ENCODE measurements around the gene OR5A1.
"Not testable (repeated sequence)": the region's sequence is repeated elsewhere in the genome, so short reads cannot be mapped to it uniquely, and the experiment has no call there.

Gene OR5A1

GRCh38 chr11:59436169-59436568, at the start of gene OR5A1:
OR5A1 (plus strand) TSS chr11:59436469; CDS start chr11:59443169, 6,700 bp downstream.
- no peak for DNase-seq

- no peak for DNase-seq
These were observed 42.1 kb upstream of the OR5A1 start for GRCh38 chr11:59394186-59394585.

GRCh38 chr11:59400461-59401261, 35.6 kb upstream of the OR5A1 start:
- no peak for DNase-seq

- no peak for DNase-seq
These were observed 35.1 kb upstream of the OR5A1 start for GRCh38 chr11:59401262-59401552.

GRCh38 chr11:59403546-59403945, 32.7 kb upstream of the OR5A1 start:
- no peak for DNase-seq

- no peak for DNase-seq
These were observed 22.6 kb upstream of the OR5A1 start for GRCh38 chr11:59413646-59414045.

- no peak for DNase-seq
These were observed 21.2 kb upstream of the OR5A1 start for GRCh38 chr11:59415111-59415510.

- DNase-seq: no peak
These were observed 19.7 kb upstream of the OR5A1 start for GRCh38 chr11:59416613-59417012.

GRCh38 chr11:59417023-59417422, 19.2 kb upstream of the OR5A1 start:
- DNase-seq: no peak

GRCh38 chr11:59418156-59418555, 18.1 kb upstream of the OR5A1 start:
- DNase-seq: no peak

- DNase-seq: no peak
These were observed 12.4 kb upstream of the OR5A1 start for GRCh38 chr11:59423835-59424234.

- DNase-seq: no peak
These were observed 11.1 kb upstream of the OR5A1 start for GRCh38 chr11:59425131-59425530.

- no peak for DNase-seq
These were observed 9.8 kb upstream of the OR5A1 start, which contains the start of gene OR5A2 for GRCh38 chr11:59426361-59427067. OR5A2 (minus strand) TSS chr11:59426413; CDS start chr11:59422953, 3,460 bp downstream.

- no peak for DNase-seq
These were observed 9.2 kb upstream of the OR5A1 start for GRCh38 chr11:59427068-59427382.

GRCh38 chr11:59429924-59430516, 6.2 kb upstream of the OR5A1 start:
- DNase-seq: peak in 1 of 2 experiments; percentile 41

- DNase-seq: no peak
These were observed 1.5 kb downstream of the OR5A1 start for GRCh38 chr11:59437770-59438169.

GRCh38 chr11:59445624-59446023, 9.4 kb downstream of the OR5A1 start:
- DNase-seq: not testable (repeated sequence)

GRCh38 chr11:59448484-59448883, 12.2 kb downstream of the OR5A1 start:
- no peak for DNase-seq

GRCh38 chr11:59456661-59457060, 20.4 kb downstream of the OR5A1 start, which contains the start of gene OR4D6:
OR4D6 (plus strand) TSS chr11:59456961; CDS start chr11:59456961, 0 bp downstream.
- DNase-seq: no peak

- no peak for DNase-seq
These were observed 23.6 kb downstream of the OR5A1 start for GRCh38 chr11:59459916-59460315.

GRCh38 chr11:59463190-59463641, 26.9 kb downstream of the OR5A1 start:
- DNase-seq: no peak

GRCh38 chr11:59473015-59473414, 36.7 kb downstream of the OR5A1 start, which contains the start of gene OR4D10:
OR4D10 (plus strand) TSS chr11:59473315; CDS start chr11:59477430, 4,115 bp downstream.
- DNase-seq: no peak

- no peak for DNase-seq
These were observed 38.9 kb downstream of the OR5A1 start for GRCh38 chr11:59475176-59475575.

GRCh38 chr11:59479906-59480305, 43.6 kb downstream of the OR5A1 start:
- DNase-seq: no peak
